ENCODE measurements around the gene FGFR2. TPM values are rescaled to one million over a fixed set of nuclear protein-coding genes. Genes with fewer than 3 reads are reported as not detected.
A peak's percentile ranks its signal among the peaks of the same experiment; 100 is the strongest.

Gene FGFR2
- total RNA-seq, 1 experiment from 2014 or later, result 135 TPM

DNA sequence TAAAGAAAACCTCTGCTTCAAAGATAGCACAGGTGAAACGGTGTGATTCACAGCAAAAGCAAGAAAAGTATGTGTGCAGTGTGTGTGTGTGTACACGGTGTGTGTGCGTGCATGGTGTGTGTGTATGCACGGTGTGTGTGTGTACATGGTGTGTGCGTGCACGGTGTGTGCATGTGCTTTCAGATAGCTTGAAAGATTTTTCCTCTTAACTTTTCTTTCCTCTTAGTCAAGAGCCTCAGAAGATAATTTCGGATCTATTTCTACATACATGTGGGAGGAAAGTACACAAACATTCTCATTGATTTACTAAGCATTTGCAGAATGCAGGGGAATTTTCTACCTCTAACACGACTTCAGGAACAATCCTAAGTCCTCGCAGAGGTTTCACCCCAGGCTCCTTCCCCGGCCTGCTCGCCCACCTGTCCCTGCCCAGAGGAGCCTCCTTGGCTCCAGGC, 2.9 kb downstream of the FGFR2 start:
- H4K20me1 ChIP-seq (ENCODE audit: control insufficient read depth, insufficient read depth, insufficient read length), result peaks cover 2% of the 10 kb centered on the region
- peaks cover 71% of the 10 kb centered on the region in 2 experiments for H3K4me1 Mint-ChIP-seq
- peaks cover 18% of the 10 kb centered on the region for H3K4me1 ChIP-seq (ENCODE audit: insufficient read depth, low read length)

More for the DNA sequence above, 2.9 kb downstream of the FGFR2 start:
- Histone ChIP-seq H3K79me2 (ENCODE audit: insufficient read depth, low read length) (peaks cover 45% of the 10 kb centered on the region; the same call in 1 of the 2 replicates), H2AK5ac (ENCODE audit: insufficient read length, low read length) (no peak overlapping the region), H3K4ac (ENCODE audit: low read depth, low read length) (no peak overlapping the region), H3T11ph (ENCODE audit: low read length) (no peak overlapping the region), H2BK5ac (ENCODE audit: insufficient read length, low read length) (no peak overlapping the region), H4K5ac (ENCODE audit: insufficient read length, low read depth, low read length) (peak overlapping the region; percentile 69), H2BK15ac (ENCODE audit: low read depth, low read length) (no peak overlapping the region), H3K4me2 (ENCODE audit: insufficient read depth, insufficient read length, low read length) (peak overlapping the region; percentile 75), H3K27ac (ENCODE audit: insufficient read length, low read depth, low read length) (no peak overlapping the region), H4K91ac (ENCODE audit: insufficient read length, low read depth, low read length) (no peak overlapping the region), H3K27me3 (ENCODE audit: insufficient read depth, low read length) (no peaks in the 10 kb centered on the region), H2BK20ac (ENCODE audit: low read depth, low read length, poor library complexity, severe bottlenecking) (no peak overlapping the region), H4K8ac (replicated peaks; ENCODE audit: insufficient read length, low read depth, low read length) (no peak overlapping the region), H3K18ac (ENCODE audit: insufficient read length, low read depth, low read length) (no peak overlapping the region), H2BK120ac (ENCODE audit: low read depth, low read length, poor library complexity, severe bottlenecking) (no peak overlapping the region), H3K9ac (ENCODE audit: extremely low read depth, insufficient read length, low read length) (peak overlapping the region; percentile 50), H3K9me3 (ENCODE audit: control insufficient read depth, low read depth, low read length) (no peaks in the 10 kb centered on the region), H3K56ac (ENCODE audit: insufficient read length, low read depth, low read length) (no peak overlapping the region), H2AFZ (ENCODE audit: low read length) (no peak overlapping the region), H2BK12ac (ENCODE audit: insufficient read length, low read depth, low read length) (no peak overlapping the region), H3K23me2 (ENCODE audit: insufficient read length, low read depth, low read length, poor library complexity, severe bottlenecking) (peaks cover 4% of the 10 kb centered on the region), H3K14ac (ENCODE audit: insufficient read depth, low read length) (no peak overlapping the region; the same call in 1 of the 2 replicates), H3K79me1 (ENCODE audit: insufficient read depth, low read depth, low read length, poor library complexity, severe bottlenecking) (peaks cover 6% of the 10 kb centered on the region), H3K23ac (ENCODE audit: insufficient read length, low read depth, low read length) (peak overlapping the region; percentile 99)
- TF ChIP-seq, protein P1, sequence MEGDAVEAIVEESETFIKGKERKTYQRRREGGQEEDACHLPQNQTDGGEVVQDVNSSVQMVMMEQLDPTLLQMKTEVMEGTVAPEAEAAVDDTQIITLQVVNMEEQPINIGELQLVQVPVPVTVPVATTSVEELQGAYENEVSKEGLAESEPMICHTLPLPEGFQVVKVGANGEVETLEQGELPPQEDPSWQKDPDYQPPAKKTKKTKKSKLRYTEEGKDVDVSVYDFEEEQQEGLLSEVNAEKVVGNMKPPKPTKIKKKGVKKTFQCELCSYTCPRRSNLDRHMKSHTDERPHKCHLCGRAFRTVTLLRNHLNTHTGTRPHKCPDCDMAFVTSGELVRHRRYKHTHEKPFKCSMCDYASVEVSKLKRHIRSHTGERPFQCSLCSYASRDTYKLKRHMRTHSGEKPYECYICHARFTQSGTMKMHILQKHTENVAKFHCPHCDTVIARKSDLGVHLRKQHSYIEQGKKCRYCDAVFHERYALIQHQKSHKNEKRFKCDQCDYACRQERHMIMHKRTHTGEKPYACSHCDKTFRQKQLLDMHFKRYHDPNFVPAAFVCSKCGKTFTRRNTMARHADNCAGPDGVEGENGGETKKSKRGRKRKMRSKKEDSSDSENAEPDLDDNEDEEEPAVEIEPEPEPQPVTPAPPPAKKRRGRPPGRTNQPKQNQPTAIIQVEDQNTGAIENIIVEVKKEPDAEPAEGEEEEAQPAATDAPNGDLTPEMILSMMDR (conservative IDR thresholded peaks at IDR 0.05), result no peak
- H3K27me3 Mint-ChIP-seq (ENCODE audit: low read depth), result peaks cover 4% of the 10 kb centered on the region
- no peak for DNase-seq
- H3K27ac Mint-ChIP-seq, result peak overlapping the region; percentile 97 to 100 (median 100); a peak in 6 of 7 replicates
- WGBS (ENCODE audit: extremely low coverage, insufficient read length, low lambda C conversion rate), result no CpG with 5 or more reads among the region's 11 CpGs
- peak overlapping the region; percentile 88 to 98 for H3K4me3 Mint-ChIP-seq
- peaks cover 2 to 3% of the 10 kb centered on the region in 2 experiments; a peak in 4 of 5 replicates for H3K9me3 Mint-ChIP-seq
- peaks cover 35 to 57% (median 53%) of the 10 kb centered on the region in 3 experiments for H3K36me3 Mint-ChIP-seq (ENCODE audit: insufficient read depth in 1 of 3, low read depth in 3 of 3)

Measured in H9 (cell line).